ENCODE measurements around the gene TMEM131L.

- TF ChIP-seq GATA2 (IDR thresholded peaks at IDR 0.05; ENCODE audit: low read depth, low read length) (no peak), GATA3 (IDR thresholded peaks at IDR 0.05; ENCODE audit: low read depth, low read length) (no peak)
Measured at GRCh38 chr4:153528705-153529485, 62.7 kb downstream of the TMEM131L start.
